Pons (tissue), 1 donor: Measurements from ENCODE around the gene AHCYL2.
"Not testable (repeated sequence)": the region's sequence is repeated elsewhere in the genome, so short reads cannot be mapped to it uniquely, and the experiment has no call there.

Experiments used
- DNase-seq: peaks from one replicate; pipeline ENCODE4 v3.0.0-alpha.2; 2016; ENCODE audit warnings: low spot score

AHCYL2 gene

DNA sequence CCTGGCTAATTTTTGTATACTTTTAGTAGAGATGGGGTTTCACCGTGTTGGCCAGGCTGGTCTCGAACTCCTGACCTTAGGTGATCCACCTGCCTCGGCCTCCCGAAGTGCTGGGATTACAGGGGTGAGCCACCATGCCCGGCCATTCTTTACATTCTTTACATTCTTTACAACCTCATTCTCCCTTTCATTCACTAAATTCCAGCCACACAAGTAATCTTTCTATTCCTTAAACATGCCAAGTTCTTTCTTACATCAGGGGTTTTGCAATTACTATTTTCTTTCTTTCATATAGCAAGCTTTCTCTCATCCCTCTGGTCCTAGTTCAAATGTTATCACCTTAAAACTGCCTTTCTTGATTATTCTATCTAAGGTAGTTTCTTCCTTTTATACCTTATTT, 128.3 kb downstream of the AHCYL2 start:
- DNase-seq: not testable (repeated sequence)

DNA sequence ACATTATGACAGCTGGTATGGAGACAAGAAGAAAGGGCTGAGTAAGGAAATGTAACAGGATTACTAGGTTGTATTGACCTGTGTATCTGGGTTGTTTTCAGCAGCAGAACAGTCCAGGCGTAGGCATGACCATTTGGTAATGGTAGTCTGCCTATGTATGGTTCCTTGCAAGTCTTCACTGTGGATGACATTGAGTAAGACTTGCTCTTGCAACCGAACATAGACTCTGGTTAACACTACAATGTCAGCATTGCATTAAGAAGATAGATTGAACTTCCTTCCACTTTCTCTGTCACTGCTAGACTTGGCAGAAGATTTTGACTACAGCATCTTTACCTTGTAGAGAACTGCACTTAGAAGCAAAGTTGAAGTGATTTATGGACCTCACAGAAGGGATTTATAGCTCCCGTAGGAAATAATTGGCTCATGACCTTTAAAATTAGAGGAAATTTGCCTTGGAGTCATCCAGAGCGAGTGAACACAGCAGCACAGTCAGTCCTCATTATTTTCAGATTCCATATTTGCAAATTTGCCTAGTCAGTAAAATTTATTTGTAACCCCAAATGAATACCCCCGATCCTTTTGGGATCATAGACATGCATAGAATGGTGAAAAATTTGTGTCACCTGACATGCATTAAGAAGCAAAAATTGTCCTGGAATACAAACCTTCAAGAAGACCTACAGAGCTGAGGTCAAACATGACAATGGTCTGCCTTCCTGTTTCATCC, 129.8 kb downstream of the AHCYL2 start:
- DNase-seq: no peak

DNA sequence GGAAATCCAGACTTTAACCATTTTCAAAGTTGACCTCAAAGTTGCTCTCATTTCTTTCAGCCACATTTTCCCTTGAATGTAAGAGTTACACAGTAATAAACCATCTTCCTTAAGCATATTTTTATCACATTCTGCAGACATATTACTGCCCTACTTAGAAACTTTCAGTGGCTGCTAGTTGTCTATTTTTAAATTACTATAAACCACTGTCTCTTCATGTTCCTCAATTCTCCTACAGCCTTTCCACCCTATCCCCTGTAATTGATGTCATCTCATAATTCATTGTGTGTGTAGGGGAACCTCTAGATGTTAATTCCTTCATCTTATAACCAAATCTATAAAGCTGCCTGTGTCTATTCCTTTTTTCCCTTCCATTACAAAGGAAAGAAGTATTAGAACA, 131.3 kb downstream of the AHCYL2 start:
- no peak for DNase-seq

DNA sequence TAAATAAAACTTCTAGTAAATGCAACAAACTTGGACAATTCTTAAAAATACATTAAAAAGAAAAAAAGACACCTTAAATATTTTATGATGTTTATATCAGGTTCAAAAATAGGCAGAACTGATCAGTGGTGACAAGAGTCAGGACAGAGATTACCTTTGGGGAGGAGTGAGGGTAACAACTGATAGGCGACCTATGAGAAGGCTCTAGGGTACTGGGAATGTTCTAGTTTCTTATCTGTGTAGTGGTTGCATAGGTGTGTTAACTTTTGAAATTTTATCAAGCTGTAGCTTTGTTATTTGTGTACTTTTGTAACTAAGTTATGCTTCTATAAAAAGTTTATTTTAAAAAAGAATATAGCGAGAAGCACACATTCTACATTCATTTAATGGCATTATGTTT, 134.3 kb downstream of the AHCYL2 start:
- no peak for DNase-seq

DNA sequence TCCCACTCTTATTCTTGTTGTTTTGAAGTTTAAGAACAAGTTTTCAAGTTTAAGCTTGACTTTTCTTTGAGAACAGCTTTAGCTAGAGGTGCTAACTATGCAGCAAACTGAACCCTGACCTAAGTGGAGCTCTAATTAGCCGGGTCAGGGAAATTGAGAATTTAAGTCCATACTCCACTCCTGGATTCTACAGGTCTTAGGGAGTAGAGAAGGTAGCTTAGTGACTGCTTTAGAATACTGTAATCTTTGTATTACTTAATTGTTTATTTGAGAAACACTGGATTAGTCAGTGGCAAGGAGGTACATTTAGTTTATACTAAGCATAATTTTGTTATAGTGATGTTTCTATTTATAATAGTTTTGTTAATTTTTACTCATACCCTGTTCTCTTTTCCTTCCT, 134.8 kb downstream of the AHCYL2 start:
- DNase-seq: no peak

DNA sequence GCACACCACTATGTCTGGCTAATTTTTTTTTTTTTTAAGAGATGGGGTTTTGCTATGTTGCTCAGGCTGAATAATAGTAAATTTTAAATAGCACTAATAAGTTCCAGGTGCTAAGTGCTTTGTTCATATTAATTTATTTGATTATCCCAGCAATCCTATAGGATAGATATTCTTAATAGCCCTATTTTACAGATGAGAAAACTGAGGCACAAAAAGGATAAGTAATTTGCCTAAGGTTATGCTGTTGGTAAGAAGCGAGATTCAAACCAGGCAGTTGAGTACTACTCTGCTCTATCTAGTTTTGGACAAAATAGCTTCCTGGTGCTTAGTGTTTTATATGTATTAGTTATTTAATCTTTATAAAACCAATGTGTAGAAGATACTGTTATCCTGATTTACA, 136.9 kb downstream of the AHCYL2 start:
- DNase-seq: no peak

DNA sequence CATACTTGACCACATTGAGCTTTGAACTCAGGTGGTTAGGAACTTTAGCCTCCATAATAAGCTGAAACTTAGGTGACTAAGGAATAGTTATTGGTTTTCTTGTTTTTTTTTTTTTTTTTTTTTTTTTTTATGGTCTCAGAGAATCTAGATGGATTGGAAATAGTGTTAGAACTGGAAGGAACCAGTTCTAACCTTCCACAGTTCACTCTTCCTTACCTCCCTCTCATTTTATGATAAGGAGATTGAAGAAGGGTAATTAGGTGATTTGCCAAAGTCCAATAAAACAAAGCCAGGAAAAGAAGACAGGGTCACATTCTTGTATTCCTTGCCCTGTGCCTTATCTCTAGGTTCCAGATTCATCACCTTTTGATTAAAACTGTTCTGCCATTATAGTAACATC, 137.7 kb downstream of the AHCYL2 start:
- no peak for DNase-seq

DNA sequence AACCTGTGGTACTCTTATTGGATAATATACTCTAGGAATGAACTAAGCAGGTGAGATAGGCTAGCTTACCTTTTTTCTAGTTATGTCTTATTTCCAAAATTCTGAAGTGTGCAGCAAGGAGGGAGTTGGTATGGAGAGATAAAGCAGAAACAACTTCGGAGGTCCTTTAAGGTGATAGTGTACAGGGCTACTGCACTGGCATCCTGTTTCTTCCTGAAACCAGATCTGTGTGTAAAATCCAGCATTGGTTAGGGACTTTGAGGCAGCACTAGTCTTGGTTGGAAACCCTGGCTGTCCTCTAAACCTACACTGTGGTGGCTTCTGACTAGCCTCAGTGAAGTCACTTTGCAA, 142.5 kb downstream of the AHCYL2 start:
- DNase-seq: no peak

DNA sequence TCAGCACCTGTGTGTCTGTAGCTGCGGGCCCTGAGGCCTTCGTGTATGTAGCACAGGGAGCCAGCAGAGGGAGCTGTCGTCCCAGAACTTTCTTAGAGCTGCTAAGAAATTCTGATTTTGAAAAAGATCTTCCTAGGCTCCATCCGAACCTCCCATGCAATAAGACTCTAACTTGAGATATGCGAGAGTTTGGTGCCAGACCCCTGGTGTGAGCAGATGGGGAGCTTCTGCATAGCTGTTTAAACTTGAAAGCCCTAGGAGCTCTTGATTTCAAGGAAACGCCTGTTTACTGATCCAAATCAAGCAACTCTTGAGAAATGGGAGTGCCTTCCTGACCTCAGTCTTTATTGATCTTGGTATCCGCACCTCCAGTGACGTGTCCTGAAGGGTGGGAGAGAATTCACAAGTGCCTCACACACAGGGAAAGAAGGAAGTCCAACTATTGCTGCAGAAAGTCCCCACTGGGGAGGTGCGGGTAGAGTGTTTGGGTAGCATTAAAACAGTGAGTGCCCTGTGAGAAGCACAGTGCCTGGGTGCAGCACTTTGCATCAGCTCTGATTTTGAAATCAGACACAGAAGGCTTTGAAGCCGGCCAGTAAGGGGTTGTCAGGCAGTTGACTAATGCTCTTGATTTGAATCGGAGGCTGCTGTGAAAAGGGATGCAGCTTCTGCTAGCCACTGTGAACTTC, 143.0 kb downstream of the AHCYL2 start:
- peak; percentile 79 for DNase-seq

DNA sequence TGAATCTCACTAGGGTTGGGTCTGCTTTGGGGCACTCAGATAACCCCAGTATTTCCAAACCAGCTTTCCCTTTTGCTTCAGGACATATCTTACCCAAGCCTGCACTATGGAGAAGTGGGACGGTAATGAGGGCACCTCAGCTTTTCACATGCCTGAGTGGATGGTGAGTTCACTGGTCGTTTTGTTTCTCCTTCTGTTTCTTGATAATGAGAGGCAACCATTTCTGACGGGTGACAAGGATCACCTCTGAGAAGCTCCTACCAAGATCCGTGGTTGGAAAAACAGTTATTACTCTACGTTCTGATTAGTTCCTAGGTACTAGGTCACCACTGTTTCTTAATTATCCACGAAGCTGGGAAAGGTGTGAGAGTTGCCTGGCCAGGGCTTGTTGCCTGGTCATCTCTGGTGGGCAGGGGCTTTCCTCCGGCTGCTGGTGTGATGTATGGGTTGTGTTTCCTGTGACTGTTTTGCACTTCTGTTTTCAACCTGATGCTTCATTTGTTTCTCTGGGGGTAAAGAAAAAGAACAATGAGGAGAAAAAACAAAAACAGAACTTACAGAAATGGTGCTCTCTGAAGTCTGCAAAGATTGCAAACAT, 143.7 kb downstream of the AHCYL2 start:
- DNase-seq: no peak

DNA sequence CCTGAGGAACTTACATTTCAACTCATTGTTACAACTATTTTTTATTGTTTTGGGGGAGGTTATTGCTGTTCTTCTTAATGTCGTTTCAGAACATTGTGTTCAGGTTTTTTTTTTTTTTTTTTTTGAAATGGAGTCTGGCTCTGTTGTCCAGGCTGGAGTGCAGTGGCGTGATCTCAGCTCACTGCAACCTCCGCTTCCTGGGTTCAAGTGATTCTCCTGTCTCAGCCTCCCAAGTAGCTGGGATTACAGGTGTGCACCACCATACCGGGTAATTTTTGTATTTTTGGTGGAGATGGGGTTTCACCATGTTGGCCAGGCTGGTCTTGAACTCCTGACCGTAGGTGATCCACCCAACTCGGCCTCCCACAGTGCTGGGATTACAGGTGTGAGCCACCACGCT, 144.6 kb downstream of the AHCYL2 start:
- DNase-seq: not testable (repeated sequence)

DNA sequence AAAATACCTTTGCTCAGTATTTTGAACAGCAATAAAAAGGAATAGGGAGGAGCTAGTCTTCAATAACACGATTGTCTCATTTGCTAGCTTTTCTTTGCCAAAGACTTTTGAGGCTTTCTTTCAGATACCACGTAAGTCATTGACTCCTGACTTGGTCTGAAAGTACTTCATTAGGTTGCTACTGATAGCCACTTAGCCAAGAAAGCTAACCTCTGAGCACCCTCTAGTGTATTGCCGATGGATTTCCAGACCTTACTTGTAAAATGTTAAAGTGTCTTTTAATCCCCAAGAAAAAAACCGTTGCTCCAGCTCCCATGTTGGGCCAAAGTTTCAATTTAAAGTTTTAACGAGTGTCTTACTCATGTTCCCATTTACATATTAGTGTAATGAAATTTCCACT, 146.0 kb downstream of the AHCYL2 start:
- DNase-seq: no peak

DNA sequence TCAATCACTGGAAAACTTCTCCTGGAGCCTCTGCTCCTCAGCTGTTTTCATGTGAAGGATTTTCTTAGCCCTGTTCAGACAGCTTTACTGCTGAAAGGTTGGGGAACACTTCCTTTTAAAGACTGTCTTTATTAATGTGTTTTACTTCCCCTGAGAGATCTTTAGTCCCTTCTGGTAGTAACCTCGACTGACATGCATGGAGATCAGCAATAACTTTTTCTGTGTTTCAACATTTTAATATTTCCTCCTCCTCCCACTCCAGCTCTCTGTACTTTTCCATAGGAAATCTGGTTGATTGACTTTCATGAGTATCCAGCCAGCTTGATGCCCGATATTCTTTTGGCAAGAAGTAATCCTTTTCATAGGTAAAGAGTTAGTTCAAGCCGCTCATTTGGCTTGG, 146.7 kb downstream of the AHCYL2 start:
- no peak for DNase-seq

DNA sequence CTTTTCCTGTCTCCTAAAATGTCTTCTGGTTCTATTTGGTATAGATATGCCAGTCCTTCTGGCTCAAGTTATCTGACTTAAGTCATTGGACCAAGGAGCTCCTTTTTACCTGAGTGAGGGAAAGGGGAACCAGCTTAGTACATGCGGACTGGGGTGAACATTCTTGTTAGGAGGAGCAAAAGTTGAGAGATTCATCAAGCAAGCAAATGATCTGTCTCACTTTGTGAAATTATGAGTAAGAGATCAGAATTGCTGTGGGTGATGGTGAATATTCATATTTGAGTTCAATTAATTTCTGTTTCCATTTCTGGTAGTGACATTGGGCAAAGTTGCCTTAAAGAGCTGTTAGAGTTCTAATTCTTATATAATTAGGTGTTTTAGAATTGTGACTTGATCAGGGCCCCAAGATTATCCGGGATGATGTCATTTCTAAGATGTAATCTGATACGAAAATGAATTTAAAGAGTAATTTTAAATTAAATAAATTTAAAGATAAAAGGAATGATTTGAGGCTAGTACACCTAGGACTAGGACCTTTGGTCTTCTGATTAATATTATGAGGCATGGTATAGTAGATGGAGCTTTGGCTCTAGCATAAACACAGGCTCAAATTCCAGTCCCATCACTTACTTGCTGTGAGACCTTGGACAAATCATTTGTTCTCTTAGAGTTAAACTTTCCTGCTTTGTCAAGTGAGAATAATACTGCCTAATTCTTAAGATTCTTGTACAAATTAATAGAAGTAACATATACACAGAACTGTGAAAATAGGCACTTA, 149.0 kb downstream of the AHCYL2 start:
- DNase-seq: no peak

DNA sequence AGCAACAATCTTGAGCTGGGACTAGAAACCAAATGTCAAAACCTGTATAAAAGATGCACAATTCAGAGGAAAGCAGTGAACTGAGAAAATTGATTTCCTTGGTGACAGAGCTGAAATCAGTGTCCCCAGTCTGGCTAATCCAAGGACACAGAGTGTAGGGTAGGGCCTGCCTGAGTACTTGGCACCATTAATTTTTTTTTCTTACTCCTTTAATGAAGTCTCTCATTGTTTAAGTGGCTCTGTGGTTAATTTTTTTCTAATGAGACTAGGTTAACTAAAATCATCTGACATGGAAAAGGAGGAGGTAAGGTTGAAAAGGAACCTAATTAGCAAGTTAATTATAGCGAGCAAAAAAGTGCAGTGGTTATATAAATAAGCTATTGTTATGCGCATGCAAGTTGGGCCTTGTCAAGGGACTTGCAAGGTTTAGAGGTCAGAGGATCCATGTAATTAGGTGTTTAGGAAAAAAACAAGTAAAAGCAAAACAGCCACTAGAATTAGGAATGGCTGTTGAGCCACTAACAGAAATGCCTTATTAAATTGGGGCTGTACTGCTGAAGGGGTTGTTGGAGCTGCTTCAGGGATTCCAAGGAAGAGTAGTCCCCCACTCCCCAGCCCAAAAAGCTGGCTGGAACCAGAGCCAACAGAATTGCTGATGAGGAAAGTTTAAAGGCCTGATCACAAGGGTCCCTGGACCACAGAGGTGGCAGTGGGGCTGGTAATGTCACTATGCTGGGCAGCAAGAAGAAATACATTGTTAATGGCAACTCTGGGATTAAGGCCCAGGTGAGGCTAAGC, 150.5 kb downstream of the AHCYL2 start:
- DNase-seq: peak; percentile 25

DNA sequence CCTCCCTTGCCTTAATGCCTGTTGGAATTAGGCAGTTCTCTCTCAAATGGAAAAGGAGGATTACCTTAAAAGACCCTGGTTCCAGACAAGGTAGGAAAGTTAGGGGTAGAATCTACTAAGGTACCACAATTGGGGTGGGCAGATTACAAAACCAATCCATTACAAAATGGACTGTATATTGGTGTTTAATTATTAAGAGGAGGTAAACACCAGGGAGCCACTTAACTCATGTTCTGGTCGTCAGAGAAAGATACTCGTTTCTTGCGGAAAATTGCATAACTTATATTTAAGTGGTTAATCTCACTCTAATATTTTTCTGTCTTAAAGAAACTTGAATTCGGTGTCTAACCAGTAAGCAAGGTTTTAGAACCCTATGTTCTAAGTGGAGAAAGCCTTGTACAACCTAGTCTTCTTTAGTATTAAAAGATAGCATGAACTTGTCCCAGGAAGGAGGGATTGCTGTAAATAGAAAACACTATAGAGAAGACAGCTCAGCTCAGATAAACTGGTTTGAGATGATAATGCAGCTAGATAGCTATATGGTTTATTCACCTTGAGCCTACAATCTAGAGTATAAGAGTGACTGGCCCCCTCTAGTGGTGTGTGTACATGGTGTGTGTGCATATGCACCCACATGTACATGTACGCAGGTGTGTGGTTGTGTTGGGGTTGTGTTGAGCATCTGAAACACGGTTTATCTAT, 151.4 kb downstream of the AHCYL2 start:
- DNase-seq: peak; percentile 24

DNA sequence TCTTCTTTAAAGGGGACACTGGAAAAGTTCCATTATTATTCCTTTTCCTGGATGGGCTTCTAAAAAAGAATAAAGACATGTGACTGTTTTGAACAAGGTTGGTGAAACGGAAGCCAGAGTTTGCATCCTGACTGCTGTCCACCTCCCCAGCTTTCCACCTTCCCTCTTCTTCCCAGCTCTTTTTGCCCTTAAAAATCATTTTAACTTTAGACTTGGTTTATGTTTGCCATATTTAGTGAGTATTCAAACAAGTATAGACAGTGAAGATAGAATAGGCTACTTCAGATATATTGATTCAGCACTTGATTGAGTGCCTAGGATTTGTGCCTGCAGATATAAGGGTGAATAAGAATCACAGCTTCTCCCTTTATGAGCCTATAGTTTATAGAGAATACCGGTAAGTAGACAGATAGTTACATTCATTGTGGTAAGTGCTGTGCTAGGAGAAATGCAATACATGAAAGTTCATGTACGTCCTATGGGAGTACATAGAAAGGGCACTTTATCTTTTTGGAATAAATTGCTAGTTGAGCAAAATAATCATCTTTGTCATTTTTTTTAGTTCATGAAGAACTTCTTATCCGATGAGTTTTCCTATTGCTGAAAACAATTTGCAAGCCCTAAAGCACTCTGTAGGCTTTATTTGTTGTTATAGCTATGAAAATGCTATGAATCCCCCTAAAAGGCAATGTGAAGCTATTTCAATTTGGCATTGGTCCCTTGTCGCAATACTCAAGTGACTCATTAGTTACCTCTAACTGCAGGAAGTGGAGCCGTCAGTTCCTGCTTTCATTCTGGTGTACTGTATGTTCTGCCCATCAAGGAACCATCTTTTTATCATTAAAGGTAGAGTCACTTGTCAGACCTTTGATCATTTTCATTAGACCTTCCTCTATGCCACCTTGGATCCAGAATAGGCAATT, 152.2 kb downstream of the AHCYL2 start:
- no peak for DNase-seq

DNA sequence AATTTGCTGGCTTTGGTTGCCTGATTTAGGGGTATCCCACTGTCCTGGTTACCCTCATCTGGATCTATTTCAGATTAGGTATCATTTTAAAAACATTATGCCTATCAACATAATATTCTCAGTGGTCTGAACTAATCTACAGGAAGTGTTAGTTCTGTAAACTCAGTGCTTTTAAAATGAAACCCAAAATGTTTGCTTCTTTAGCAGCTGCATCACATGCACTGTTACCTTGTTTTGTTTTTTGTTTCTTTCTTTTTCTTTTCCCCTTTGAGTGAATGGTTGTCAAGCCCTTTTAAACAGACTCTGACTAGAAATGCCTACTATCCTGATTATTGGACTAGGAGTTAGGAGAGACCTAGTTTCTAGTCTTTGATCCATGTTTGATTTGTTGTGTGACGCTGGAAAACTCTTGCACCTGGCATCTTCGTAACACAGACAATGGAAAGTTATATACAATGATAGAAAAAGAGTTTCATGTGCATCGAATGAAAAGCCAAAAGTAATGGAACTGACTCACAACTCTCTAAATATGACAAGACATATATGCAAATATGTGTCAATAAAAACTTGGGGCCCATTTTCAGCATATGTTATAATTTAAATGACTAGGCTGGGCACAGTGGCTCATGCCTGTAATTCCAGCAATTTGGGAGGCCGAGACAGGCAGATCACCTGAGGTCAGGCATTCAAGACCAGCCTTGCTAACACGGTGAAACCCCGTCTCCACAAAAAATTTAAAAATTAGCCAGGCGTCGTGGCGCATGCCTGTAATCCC, 157.1 kb downstream of the AHCYL2 start:
- no peak for DNase-seq

DNA sequence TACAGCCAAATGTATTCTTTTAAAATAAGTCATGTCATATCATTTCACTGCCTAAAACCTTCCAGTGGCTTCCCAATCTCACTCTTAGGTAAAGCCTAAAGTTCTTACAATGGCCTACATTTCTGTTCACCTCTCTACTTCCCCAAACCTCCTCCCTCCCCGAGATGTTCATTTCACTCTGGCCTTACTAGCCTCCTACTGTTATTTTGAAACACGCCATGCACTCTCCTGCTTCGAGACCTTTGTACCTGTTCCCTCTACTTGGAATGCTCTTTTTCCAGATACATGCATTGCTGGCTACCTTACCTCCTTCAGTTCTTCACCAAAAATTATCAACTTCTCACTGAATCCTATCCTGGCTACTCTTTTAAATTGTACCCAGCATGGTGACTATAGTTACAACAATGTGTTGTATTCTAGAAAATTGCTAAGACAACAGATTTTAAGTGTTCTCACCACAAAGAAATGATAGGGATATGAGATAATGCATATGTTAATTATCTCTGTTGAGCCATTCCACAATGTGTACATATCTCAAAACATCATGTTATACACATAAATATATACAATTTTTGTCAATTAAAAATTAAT, 158.8 kb downstream of the AHCYL2 start:
- DNase-seq: no peak
